K562 (cell line): ENCODE results near the gene ZBTB47. TPM values are rescaled to one million over a fixed set of nuclear protein-coding genes. Genes with fewer than 3 reads are reported as not detected.

Experiments
- ATAC-seq: fragments of 200-7000 bp; cut with Tn5 transposase; 3 replicates; pipeline ENCODE4 v1.9.1; 2020; ENCODE audit warnings: moderate library complexity
- BruUV-seq: library from RNA; stranded (reverse); fragments of 400-500 nt; replicated peaks from 2 replicates; lab custom pipeline; 2021; lab: Mats Ljungman, UMichigan
- CTCF ChIA-PET: fragments of 300-600 bp; formaldehyde crosslinking; extraction: SDS; loops from one replicate; lab custom pipeline; 2021; ENCODE audit warnings: low intra/inter-chr PET ratio; lab: Yijun Ruan, JAX
- POLR2A ChIA-PET: fragments of 300-600, 350-650 bp; sonication (Branson Sonifier 250); formaldehyde crosslinking; extraction: SDS; loops from one replicate; lab custom pipeline; 2021; ENCODE audit warnings: antibody characterized with exemption, inconsistent platforms; lab: Yijun Ruan, JAX
- DNase-seq, 4 experiments: peaks; one replicate each; pipeline versions ENCODE4 v3.0.0 to v3.0.0-alpha.2; 2011 to 2018; ENCODE audit warnings: low spot score in 3 of 4, mixed read lengths in 3 of 4; ENCODE audit errors: extremely low read depth in 1 of 4
- FAIRE-seq: peaks from 2 replicates; lab custom pipeline; 2011; peaks lifted over from hg19 to GRCh38; lab: Jason Lieb, UNC
- H2AFZ ChIP-seq: 2 replicates; pipeline ENCODE4 v1.6.0; 2011; ENCODE audit warnings: low read depth, low read length, control low read depth, inconsistent platforms
- H3K27ac ChIP-seq: fragments of 200-600 bp; 3 replicates; pipeline ENCODE4 v1.8.0; 2011; ENCODE audit warnings: low read depth, mild to moderate bottlenecking, control low read depth, inconsistent platforms, low read length, moderate library complexity, mixed read lengths; ENCODE audit errors: extremely low read depth
- H3K27me3 ChIP-seq, 2 experiments: fragments of 300-600 bp in 1 of 2; 2 replicates in 1 of 2; 3 replicates in 1 of 2; pipeline versions ENCODE4 v1.6.0 to v1.8.0; 2011; ENCODE audit warnings: inconsistent platforms in 2 of 2, low read length in 2 of 2, mild to moderate bottlenecking in 1 of 2, mixed read lengths in 1 of 2, moderate library complexity in 1 of 2; ENCODE audit not compliant: control insufficient read depth in 2 of 2, insufficient read depth in 2 of 2
- H3K36me3 ChIP-seq: fragments of 300-600 bp; 3 replicates; pipeline ENCODE4 v1.8.0; 2011; ENCODE audit warnings: mild to moderate bottlenecking, low read length, inconsistent platforms; ENCODE audit not compliant: control insufficient read depth, insufficient read depth
- H3K4me1 ChIP-seq, 2 experiments: fragments of 200-600 bp in 1 of 2; replicated peaks in 1 of 2; 2 replicates in 1 of 2; 3 replicates in 1 of 2; pipeline versions ENCODE4 v1.5.1 to v1.8.0; 2011; ENCODE audit warnings: inconsistent platforms in 2 of 2, low read length in 2 of 2, mild to moderate bottlenecking in 1 of 2, mixed read lengths in 1 of 2, moderate library complexity in 1 of 2; ENCODE audit not compliant: control insufficient read depth in 2 of 2, insufficient read depth in 2 of 2
- H3K4me2 ChIP-seq: 2 replicates; pipeline ENCODE4 v1.6.1; 2011; ENCODE audit warnings: low read length, control low read depth, inconsistent platforms, mixed read lengths; ENCODE audit not compliant: insufficient read depth
- H3K4me3 ChIP-seq: fragments of 200-600 bp; sonication (generic), shearing (Covaris generic); 2 replicates; pipeline ENCODE4 v1.5.1; 2016; ENCODE audit warnings: control low read depth, inconsistent platforms
- H3K79me2 ChIP-seq: fragments of 200-600 bp; 3 replicates; pipeline ENCODE4 v1.8.0; 2011; ENCODE audit warnings: low read length, inconsistent platforms; ENCODE audit not compliant: control insufficient read depth, insufficient read depth
- H3K9ac ChIP-seq, 2 experiments: 2 replicates each; pipeline versions ENCODE4 v1.6.0 to v1.6.1; 2011; ENCODE audit warnings: low read depth in 2 of 2, low read length in 2 of 2, control low read depth in 1 of 2, inconsistent platforms in 1 of 2, mild to moderate bottlenecking in 1 of 2, mixed read lengths in 1 of 2; ENCODE audit not compliant: insufficient read depth in 1 of 2
- H3K9me1 ChIP-seq: one replicate; pipeline ENCODE4 v1.6.0; 2011; ENCODE audit warnings: inconsistent platforms, mild to moderate bottlenecking, low read length, moderate library complexity; ENCODE audit not compliant: control insufficient read depth, insufficient read depth
- H3K9me3 ChIP-seq: replicated peaks from 2 replicates; pipeline ENCODE4 v1.5.1; 2011; ENCODE audit warnings: low read depth, low read length, inconsistent platforms; ENCODE audit not compliant: control insufficient read depth, insufficient read depth
- H4K20me1 ChIP-seq: replicated peaks from 2 replicates; pipeline ENCODE4 v1.6.1; 2011; ENCODE audit warnings: low read length, inconsistent platforms, mixed read lengths; ENCODE audit not compliant: control insufficient read depth, insufficient read depth
- CEBPG ChIP-seq, 3 experiments: fragments of 200-800 bp in 1 of 3; sonication (Bioruptor generic) in 1 of 3; sonication (generic) in 1 of 3; formaldehyde crosslinking in 1 of 3; IDR thresholded peaks in 2 of 3; conservative IDR thresholded peaks in 1 of 3; 2 replicates each; pipeline versions ENCODE4 v1.6.1 to v1.8.0; 2016 to 2022; ENCODE audit warnings: missing compliant biosample characterization in 2 of 3, missing genetic modification characterization in 2 of 3, mild to moderate bottlenecking in 1 of 3, missing genetic modification reagents in 1 of 3
- MCM3 ChIP-seq: fragments of 450-650 bp; IDR thresholded peaks from 2 replicates; pipeline ENCODE4 v1.6.1; 2016
- POLR2G ChIP-seq: fragments of 200-400 bp; formaldehyde crosslinking; IDR thresholded peaks from 2 replicates; pipeline ENCODE4 v1.6.1; 2017; ENCODE audit warnings: low read depth, mild to moderate bottlenecking, antibody characterized with exemption, low read length, moderate library complexity
- ZBTB17 ChIP-seq: fragments of 450-650 bp; formaldehyde crosslinking; IDR thresholded peaks from 2 replicates; pipeline ENCODE4 v1.4.0; 2020; ENCODE audit warnings: mild to moderate bottlenecking
- ZKSCAN8 ChIP-seq: fragments of 200-800 bp; sonication (Bioruptor generic); IDR thresholded peaks from 2 replicates; pipeline ENCODE4 v1.6.1; 2016; ENCODE audit warnings: missing genetic modification characterization, missing compliant biosample characterization
- WGBS: fragments of 100-300 bp; shearing (Covaris generic); methylation state at CpG from one replicate; pipeline ENCODE4 v1.1.6; 2016; ENCODE audit warnings: low coverage, mixed read lengths; ENCODE audit not compliant: insufficient coverage; ENCODE audit errors: missing lambda C conversion rate; 5-methylcytosine and 5-hydroxymethylcytosine counted together
- in situ Hi-C: fragments of 300-500 bp; cut with MboI; formaldehyde crosslinking; loops from 4 replicates; pipeline ENCODE4 v1.15.0; 2018; ENCODE audit warnings: inconsistent platforms, mixed read lengths
- intact Hi-C: fragments of 100-400 bp; cut with micrococcal nuclease; formaldehyde crosslinking; loops from 2 replicates; pipeline ENCODE4 v1.14.2; 2022
- polyA plus RNA-seq, 8 experiments: library from polyadenylated mRNA; depleted of rRNA in 4 of 8; stranded (reverse) in 5 of 8; unstranded in 3 of 8; fragments of >200 nt; fragmentation: Nextera tagmentation in 2 of 8; fragmentation: Illumina TruSeq in 1 of 8; extraction: Ambion mirVana in 2 of 8; extraction: Trizol in 1 of 8; gene quantifications; 2 replicates each; pipeline versions ENCODE4 v1.2.1 to v1.2.3, GENCODE V29; 2011 to 2014; ENCODE audit warnings: inconsistent platforms in 1 of 8, missing spikeins in 1 of 8
- total RNA-seq, 7 experiments: library from RNA; depleted of rRNA in 6 of 7; stranded (reverse); fragments of >200 nt in 6 of 7; fragmentation: Illumina TruSeq in 2 of 7; extraction: Trizol in 2 of 7; gene quantifications; 2 replicates each; pipeline versions ENCODE4 v1.2.1 to v1.2.3, GENCODE V29; 2011 to 2021; ENCODE audit warnings: low replicate concordance in 1 of 7
- TF ChIP-seq, protein P1 (sequence below): fragments of 250-450 bp; sonication (Bioruptor Pico); IDR thresholded peaks from 2 replicates; pipeline ENCODE4 v1.8.0; 2021; ENCODE audit warnings: borderline replicate concordance, mild to moderate bottlenecking, moderate library complexity; ENCODE audit not compliant: poor library complexity, severe bottlenecking

ZBTB47 gene
- total and polyA plus RNA-seq, 9 of the 15 experiments (the other 6 are each of a cell fraction or from before 2014, with no cell fraction given): 0.11 to 4.6 (median 1.7) TPM; not detected in 1

GRCh38 chr3:42705962-42706585, 52.6 kb downstream of the ZBTB47 start:
- H3K27ac ChIP-seq: no peak overlapping the region
- H4K20me1 ChIP-seq: peaks cover 15% of the 10 kb centered on the region; the same call in 1 of the 2 replicates
- peaks cover 5% of the 10 kb centered on the region for H3K9me1 ChIP-seq
- intact Hi-C loops (no loop called here), in situ Hi-C loops (no loop called here)
- no peak overlapping the region for H3K9ac ChIP-seq
- CTCF ChIA-PET: no interaction called here
- TF ChIP-seq ZBTB17 (no peak), CEBPG (CRISPR knock-in tag; IDR thresholded peaks at IDR 0.05) (no peak), CEBPG (tag; conservative IDR thresholded peaks at IDR 0.05 in 1 of 2, IDR thresholded peaks at IDR 0.05 in 1 of 2) (no peak), ZKSCAN8 (CRISPR knock-in tag) (peak; percentile 77), POLR2G (no peak), MCM3 (no peak)
- TF ChIP-seq, protein P1, sequence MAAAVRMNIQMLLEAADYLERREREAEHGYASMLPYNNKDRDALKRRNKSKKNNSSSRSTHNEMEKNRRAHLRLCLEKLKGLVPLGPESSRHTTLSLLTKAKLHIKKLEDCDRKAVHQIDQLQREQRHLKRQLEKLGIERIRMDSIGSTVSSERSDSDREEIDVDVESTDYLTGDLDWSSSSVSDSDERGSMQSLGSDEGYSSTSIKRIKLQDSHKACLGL: no peak
- FAIRE-seq (no peak), DNase-seq (no peak), ATAC-seq (no peak)
- 3% methylated on average over 10 of the region's 10 CpGs for WGBS
- no peaks in the 10 kb centered on the region for H3K79me2 ChIP-seq
- H3K9me3 ChIP-seq: no peaks in the 10 kb centered on the region
- peaks cover 0 to 12% of the 10 kb centered on the region in 2 experiments; a peak in 1 of 5 replicates for H3K4me1 ChIP-seq
- H2AFZ ChIP-seq: no peak overlapping the region
- no peak overlapping the region for H3K4me2 ChIP-seq
- POLR2A ChIA-PET: interaction anchor here (0.8 kb wide), 1 partner anchor 10 kb away, joined by 3 read pairs; no protein-coding TSS in a partner anchor
- no TSS peak for BruUV-seq
- H3K36me3 ChIP-seq: no peaks in the 10 kb centered on the region
- peaks cover 18 to 49% of the 10 kb centered on the region in 2 experiments; a peak in 4 of 5 replicates for H3K27me3 ChIP-seq
- no peak overlapping the region for H3K4me3 ChIP-seq
